Uterus (tissue), 2 donors: ENCODE results near the gene CSTF1.

Experiments
- CTCF ChIP-seq, 4 experiments: fragments of 200-600 bp in 2 of 4; fragments of 450-650 bp in 2 of 4; sonication (generic) in 2 of 4; IDR thresholded peaks; one replicate each; pipeline ENCODE4 v1.5.1; 2016 to 2019; ENCODE audit warnings: antibody characterized with exemption in 4 of 4, mild to moderate bottlenecking in 2 of 4, moderate library complexity in 1 of 4
- POLR2A ChIP-seq, 2 donors: fragments of 450-650 bp; IDR thresholded peaks; one replicate each; pipeline ENCODE4 v1.6.1; 2016; ENCODE audit warnings: antibody characterized with exemption in 2 of 2, mild to moderate bottlenecking in 1 of 2, moderate library complexity in 1 of 2

DNA sequence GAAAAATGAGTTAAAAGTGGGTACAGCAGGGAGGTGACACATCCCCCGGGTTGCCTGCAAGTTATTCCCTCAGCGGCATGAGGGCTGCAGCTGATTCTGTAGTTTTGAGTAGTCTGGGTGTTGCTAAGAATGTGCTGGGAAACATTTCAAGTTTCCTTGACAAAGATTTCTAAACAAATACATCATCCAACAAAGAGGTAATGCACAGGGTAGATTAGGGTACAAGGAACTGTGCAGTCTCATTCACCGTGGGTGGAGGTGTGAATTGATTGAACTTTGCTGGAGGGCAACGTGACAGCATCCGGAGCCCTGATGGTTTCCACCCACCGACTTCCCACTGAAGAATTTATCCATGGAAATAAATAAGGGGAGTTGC lies 41.4 kb downstream of the CSTF1 start:
- TF ChIP-seq POLR2A (IDR thresholded peaks at IDR 0.05) (no peak), CTCF (IDR thresholded peaks at IDR 0.05) (no peak)
